ENCODE results near the gene AUTS2.

The AUTS2 gene

GRCh38 chr7:70544016-70544415, 945.7 kb downstream of the AUTS2 start:
- no peak for DNase-seq (ENCODE audit: low read depth)
- TF ChIP-seq CTCF (IDR thresholded peaks at IDR 0.05; ENCODE audit: low read depth, low read length, missing control alignments) = no peak

GRCh38 chr7:70545214-70545613, 946.9 kb downstream of the AUTS2 start:
- DNase-seq (ENCODE audit: low read depth) = no peak
- H3K4me3 ChIP-seq (ENCODE audit: low read depth, low read length) = no peak overlapping the region

More at GRCh38 chr7:70544016-70544415, 945.7 kb downstream of the AUTS2 start:
- no peak overlapping the region for H3K4me3 ChIP-seq (ENCODE audit: low read depth, low read length)

DNA sequence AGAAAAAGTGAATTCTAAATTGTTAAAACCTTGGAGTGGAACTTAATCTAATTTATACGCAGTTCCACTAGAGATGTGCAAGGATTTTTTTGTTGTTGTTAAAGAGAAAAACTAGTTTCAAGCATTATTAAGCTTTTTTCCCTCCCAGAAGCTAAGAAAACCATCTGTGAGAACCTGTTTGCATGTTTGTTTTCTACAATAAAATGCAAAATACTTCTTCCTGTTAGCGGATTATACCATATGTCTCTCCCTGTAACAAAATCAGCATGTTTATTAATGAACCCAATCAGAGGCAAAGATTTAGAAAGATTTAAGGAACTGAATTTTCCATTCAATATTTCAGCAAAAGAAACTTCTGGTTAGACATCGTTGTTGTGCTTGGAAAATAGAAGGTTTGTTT, 953.9 kb downstream of the AUTS2 start:
- DNase-seq (ENCODE audit: low read depth) = no peak
- no peak for TF ChIP-seq CTCF (IDR thresholded peaks at IDR 0.05; ENCODE audit: low read depth, low read length, missing control alignments)
- no peak overlapping the region for H3K4me3 ChIP-seq (ENCODE audit: low read depth, low read length)

More at GRCh38 chr7:70545214-70545613, 946.9 kb downstream of the AUTS2 start:
- TF ChIP-seq CTCF (IDR thresholded peaks at IDR 0.05; ENCODE audit: low read depth, low read length, missing control alignments) = no peak

- H3K4me3 ChIP-seq (ENCODE audit: low read depth, low read length) = no peak overlapping the region
- DNase-seq (ENCODE audit: low read depth) = no peak
- TF ChIP-seq CTCF (IDR thresholded peaks at IDR 0.05; ENCODE audit: low read depth, low read length, missing control alignments) = no peak
Measured at GRCh38 chr7:70553364-70553763, 955.1 kb downstream of the AUTS2 start.

- TF ChIP-seq CTCF (IDR thresholded peaks at IDR 0.05; ENCODE audit: low read depth, low read length, missing control alignments) = no peak
- no peak for DNase-seq (ENCODE audit: low read depth)
- H3K4me3 ChIP-seq (ENCODE audit: low read depth, low read length) = no peak overlapping the region
Measured at GRCh38 chr7:70554646-70555045, 956.4 kb downstream of the AUTS2 start.

GRCh38 chr7:70556761-70557160, 958.5 kb downstream of the AUTS2 start:
- no peak overlapping the region for H3K4me3 ChIP-seq (ENCODE audit: low read depth, low read length)
- DNase-seq (ENCODE audit: low read depth) = no peak
- no peak for TF ChIP-seq CTCF (IDR thresholded peaks at IDR 0.05; ENCODE audit: low read depth, low read length, missing control alignments)

DNA sequence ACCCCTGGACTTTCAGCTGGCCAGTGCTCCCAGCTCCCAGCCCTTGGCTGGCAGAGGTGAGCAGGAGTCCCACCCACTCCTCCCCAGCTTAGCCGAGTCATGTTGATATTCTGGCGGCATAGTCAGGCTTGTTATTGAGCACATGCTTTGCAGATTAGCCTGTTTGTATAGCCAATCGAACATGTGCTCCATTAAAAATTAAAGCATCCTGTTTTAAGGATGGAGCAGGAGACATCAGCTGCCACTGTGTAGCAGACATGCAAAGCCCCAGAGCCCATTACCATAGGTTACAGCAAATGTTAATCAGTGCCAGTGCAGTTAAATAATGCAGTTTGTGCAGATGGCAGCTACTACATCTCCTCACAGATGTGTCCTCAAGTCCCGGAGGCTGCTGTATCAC, 959.1 kb downstream of the AUTS2 start:
- TF ChIP-seq CTCF (IDR thresholded peaks at IDR 0.05; ENCODE audit: low read depth, low read length, missing control alignments) = no peak
- DNase-seq (ENCODE audit: low read depth) = no peak

More for the DNA sequence above, 959.1 kb downstream of the AUTS2 start:
- H3K4me3 ChIP-seq (ENCODE audit: low read depth, low read length) = no peak overlapping the region

All from GM12864 (cell line).